Calu3 (cell line): ENCODE data around the gene BLACAT1. TPM values are rescaled to one million over a fixed set of nuclear protein-coding genes. Genes with fewer than 3 reads are reported as not detected.

Experiments used
- BruUV-seq: library from RNA; stranded (reverse); fragments of 400-500 nt; replicated peaks from 2 replicates; lab custom pipeline; 2021; lab: Mats Ljungman, UMichigan
- CTCF ChIA-PET: fragments of 300-600 bp; sonication (Branson Sonifier 250); formaldehyde crosslinking; loops from one replicate; lab custom pipeline; 2022; ENCODE audit warnings: antibody characterized with exemption; lab: Charles Lee
- DNase-seq: peaks from one replicate; pipeline ENCODE4 v3.0.0; 2022
- H3K27ac Mint-ChIP-seq: one replicate; pipeline ENCODE4 v1.8.0; 2022; ENCODE audit warnings: mixed read lengths; ENCODE audit not compliant: unreplicated experiment
- H3K27me3 Mint-ChIP-seq: one replicate; pipeline ENCODE4 v1.8.0; 2022; ENCODE audit warnings: mixed read lengths; ENCODE audit not compliant: unreplicated experiment
- H3K36me3 Mint-ChIP-seq: one replicate; pipeline ENCODE4 v1.8.0; 2022; ENCODE audit warnings: mild to moderate bottlenecking, moderate library complexity, mixed read lengths; ENCODE audit not compliant: insufficient read depth, unreplicated experiment
- H3K4me1 Mint-ChIP-seq: one replicate; pipeline ENCODE4 v1.8.0; 2022; ENCODE audit warnings: mild to moderate bottlenecking, low read depth, mixed read lengths; ENCODE audit not compliant: unreplicated experiment
- H3K4me3 Mint-ChIP-seq: one replicate; pipeline ENCODE4 v1.8.0; 2022; ENCODE audit warnings: mild to moderate bottlenecking, low read depth, moderate library complexity, mixed read lengths; ENCODE audit not compliant: unreplicated experiment
- H3K9me3 Mint-ChIP-seq: one replicate; pipeline ENCODE4 v1.8.0; 2022; ENCODE audit warnings: low read depth, mixed read lengths; ENCODE audit not compliant: unreplicated experiment
- intact Hi-C: fragments of 100-400 bp; cut with micrococcal nuclease; formaldehyde crosslinking; loops from one replicate; pipeline ENCODE4 v1.10.0; 2022; ENCODE audit not compliant: unreplicated experiment
- total RNA-seq: library from RNA; stranded (reverse); gene quantifications from 2 replicates; pipeline ENCODE4 v1.2.3, GENCODE V29; 2022
- TF ChIP-seq, protein P1 (sequence below): fragments of 200-600 bp; IDR thresholded peaks from one replicate; pipeline ENCODE4 v1.8.0; 2022; ENCODE audit warnings: antibody characterized with exemption; ENCODE audit not compliant: unreplicated experiment

BLACAT1 gene
- total RNA-seq, 1 experiment from 2014 or later: 14.2 TPM

DNA sequence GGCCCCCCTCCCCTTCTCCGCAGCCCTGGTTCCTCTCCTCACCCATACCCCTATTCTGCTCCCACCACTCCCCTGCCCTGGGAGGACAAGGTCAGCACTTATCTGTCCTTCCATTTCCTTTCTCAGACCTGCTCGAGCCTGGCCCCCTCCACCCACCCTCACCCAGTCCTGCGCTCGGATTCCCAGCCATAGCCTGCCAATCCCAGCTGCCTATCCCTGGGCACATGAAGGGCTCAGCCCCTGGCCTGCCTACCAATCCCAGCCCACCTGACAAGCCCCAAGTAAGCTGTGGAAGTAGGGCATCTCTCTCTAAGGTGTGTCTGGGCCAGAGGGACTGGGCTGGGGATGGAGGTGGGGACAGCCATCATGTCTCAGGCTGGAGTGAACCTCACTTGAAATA lies 5.4 kb downstream of the BLACAT1 start:
- BruUV-seq: no TSS peak
- CTCF ChIA-PET: interaction anchor here (0.6 to 4.0 kb wide), 13 partner anchors 10 to 96 kb away, joined by 3 to 38 read pairs (median 5); no protein-coding TSS in a partner anchor
- TF ChIP-seq, protein P1, sequence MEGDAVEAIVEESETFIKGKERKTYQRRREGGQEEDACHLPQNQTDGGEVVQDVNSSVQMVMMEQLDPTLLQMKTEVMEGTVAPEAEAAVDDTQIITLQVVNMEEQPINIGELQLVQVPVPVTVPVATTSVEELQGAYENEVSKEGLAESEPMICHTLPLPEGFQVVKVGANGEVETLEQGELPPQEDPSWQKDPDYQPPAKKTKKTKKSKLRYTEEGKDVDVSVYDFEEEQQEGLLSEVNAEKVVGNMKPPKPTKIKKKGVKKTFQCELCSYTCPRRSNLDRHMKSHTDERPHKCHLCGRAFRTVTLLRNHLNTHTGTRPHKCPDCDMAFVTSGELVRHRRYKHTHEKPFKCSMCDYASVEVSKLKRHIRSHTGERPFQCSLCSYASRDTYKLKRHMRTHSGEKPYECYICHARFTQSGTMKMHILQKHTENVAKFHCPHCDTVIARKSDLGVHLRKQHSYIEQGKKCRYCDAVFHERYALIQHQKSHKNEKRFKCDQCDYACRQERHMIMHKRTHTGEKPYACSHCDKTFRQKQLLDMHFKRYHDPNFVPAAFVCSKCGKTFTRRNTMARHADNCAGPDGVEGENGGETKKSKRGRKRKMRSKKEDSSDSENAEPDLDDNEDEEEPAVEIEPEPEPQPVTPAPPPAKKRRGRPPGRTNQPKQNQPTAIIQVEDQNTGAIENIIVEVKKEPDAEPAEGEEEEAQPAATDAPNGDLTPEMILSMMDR: no peak
- peak overlapping the region; percentile 100 for H3K4me3 Mint-ChIP-seq
- peak overlapping the region; percentile 98 for H3K27ac Mint-ChIP-seq
- H3K27me3 Mint-ChIP-seq: peaks cover 27% of the 10 kb centered on the region
- no peaks in the 10 kb centered on the region for H3K9me3 Mint-ChIP-seq
- H3K36me3 Mint-ChIP-seq: peaks cover 61% of the 10 kb centered on the region
- intact Hi-C loops: no loop called here
- peak; percentile 74 for DNase-seq
- H3K4me1 Mint-ChIP-seq: peaks cover 50% of the 10 kb centered on the region

DNA sequence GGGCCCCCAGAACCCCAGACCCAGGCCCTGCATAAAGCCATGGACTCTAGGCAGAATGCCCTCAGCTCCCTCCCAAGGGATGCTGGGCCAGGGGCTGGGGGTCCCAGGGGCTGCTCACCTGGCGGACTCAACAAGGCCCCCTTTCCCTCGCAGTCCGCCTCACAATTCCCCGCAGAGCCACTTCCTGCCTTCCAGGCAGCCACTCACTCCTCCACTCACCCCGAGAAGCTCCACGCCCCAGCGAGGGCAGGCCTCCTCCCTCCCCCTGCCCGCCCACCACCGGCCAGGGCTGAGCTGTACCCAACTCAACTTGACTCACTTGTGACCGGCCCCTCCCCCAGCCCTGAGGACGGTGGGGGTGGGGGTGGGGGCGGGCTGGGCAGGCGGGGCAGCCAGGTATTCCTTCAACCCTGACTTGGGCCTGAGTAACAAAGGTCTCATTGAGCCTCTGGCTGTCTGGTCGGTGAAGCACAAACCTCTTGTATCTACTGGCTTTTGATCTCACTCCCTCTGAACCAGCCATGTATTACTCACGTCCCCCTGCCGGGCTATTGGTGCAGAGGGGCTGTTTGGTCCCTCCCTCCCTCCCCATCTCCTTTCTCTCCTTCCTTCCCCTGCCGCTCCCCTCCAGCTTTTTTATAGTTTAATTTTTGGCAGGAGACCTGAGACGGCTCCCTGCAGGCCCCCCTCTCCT lies 5.9 kb downstream of the BLACAT1 start:
- intact Hi-C loops: no loop called here
- CTCF ChIA-PET: interaction anchor here (0.6 to 4.0 kb wide), 12 partner anchors 9 to 96 kb away, joined by 3 to 38 read pairs (median 6); no protein-coding TSS in a partner anchor
- peak; percentile 97 for DNase-seq
- Mint-ChIP-seq H3K4me3 (peak overlapping the region; percentile 100), H3K36me3 (peaks cover 62% of the 10 kb centered on the region), H3K27me3 (peaks cover 22% of the 10 kb centered on the region), H3K9me3 (no peaks in the 10 kb centered on the region), H3K4me1 (peaks cover 50% of the 10 kb centered on the region), H3K27ac (peak overlapping the region; percentile 98)
- TF ChIP-seq, protein P1: no peak
- no TSS peak for BruUV-seq

DNA sequence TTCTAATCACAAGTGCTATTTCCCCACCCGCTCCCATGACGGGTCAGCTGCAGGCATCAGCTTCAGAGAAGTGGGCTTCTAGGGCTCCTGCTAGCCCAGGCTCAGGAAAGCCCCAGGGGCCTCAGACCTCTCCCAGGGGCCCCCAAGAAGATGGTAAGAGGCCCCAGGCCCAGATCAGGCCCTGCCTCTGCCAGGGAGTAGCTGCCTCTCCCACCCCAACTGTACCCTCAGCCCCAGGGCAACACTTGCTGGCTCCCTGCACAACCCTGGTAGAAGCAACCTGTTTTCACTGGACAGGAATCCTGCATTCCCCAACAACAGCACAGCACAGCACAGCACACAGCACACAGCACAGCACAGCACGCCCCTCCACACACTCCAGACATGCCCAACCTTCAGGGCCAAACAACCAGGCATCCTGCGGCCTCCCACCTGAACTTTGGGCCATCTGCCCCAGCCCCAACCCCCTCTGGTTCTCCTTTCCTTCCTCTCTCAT lies 6.5 kb downstream of the BLACAT1 start:
- peak overlapping the region; percentile 100 for H3K4me3 Mint-ChIP-seq
- DNase-seq: no peak
- H3K9me3 Mint-ChIP-seq: no peaks in the 10 kb centered on the region
- peaks cover 54% of the 10 kb centered on the region for H3K4me1 Mint-ChIP-seq
- intact Hi-C loops: no loop called here
- TF ChIP-seq, protein P1: no peak
- CTCF ChIA-PET: interaction anchor here (1.0 to 4.0 kb wide), 8 partner anchors 9 to 44 kb away, joined by 3 to 38 read pairs (median 8); no protein-coding TSS in a partner anchor
- peak overlapping the region; percentile 98 for H3K27ac Mint-ChIP-seq
- peaks cover 16% of the 10 kb centered on the region for H3K27me3 Mint-ChIP-seq
- no TSS peak for BruUV-seq
- peaks cover 66% of the 10 kb centered on the region for H3K36me3 Mint-ChIP-seq

DNA sequence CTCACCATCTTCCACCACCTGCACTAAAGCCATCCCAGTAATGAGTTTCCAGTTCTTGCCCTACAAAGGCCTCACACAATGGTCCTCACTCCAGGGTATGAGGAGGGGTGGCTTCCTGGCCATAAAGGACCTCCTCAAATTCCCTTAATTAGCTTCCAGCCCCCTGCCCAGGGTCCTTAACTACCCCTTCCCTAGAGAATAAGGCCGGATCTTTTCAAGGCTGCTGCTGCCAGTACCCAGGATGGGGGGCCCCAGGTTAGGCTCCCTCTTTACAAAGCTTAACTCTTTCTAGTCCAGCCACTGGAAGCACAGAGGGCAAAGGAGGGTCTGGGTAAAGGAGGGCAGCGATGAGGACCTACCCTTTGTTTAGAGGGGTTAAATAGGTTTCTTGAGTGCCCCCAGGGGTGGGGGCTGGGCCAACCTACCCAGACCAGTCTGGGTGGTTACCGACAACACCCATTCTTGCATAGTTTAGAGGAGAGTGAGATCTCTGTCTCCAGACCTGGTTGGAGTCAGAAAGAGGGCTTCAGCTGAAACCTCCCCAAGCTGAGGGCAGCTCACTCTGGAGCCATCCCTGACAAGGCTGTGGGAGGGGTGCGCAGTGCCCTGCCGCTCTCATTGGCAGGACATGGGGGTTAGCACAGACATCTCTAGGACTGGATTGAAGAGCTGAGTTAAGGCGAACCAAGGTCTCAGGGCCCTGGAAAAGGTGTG lies 7.1 kb downstream of the BLACAT1 start:
- Mint-ChIP-seq H3K9me3 (no peaks in the 10 kb centered on the region), H3K36me3 (peaks cover 72% of the 10 kb centered on the region), H3K4me1 (peaks cover 60% of the 10 kb centered on the region), H3K27ac (peak overlapping the region; percentile 98), H3K4me3 (peak overlapping the region; percentile 100), H3K27me3 (peaks cover 10% of the 10 kb centered on the region)
- BruUV-seq: no TSS peak
- CTCF ChIA-PET: interaction anchor here (1.0 to 4.0 kb wide), 7 partner anchors 8 to 95 kb away, joined by 3 to 38 read pairs (median 8); no protein-coding TSS in a partner anchor
- intact Hi-C loops: no loop called here
- TF ChIP-seq, protein P1: no peak
- DNase-seq: peak; percentile 53
